Stimulated activated memory B cell treated with anti-CD40 and anti-IgM and Interleukin-4, amounts not matched to agents 10 μg/mL and 1 μg/mL and 100 μg/mL, for 72 hours (primary cell): Measurements from ENCODE around the gene RP2.

Experiments
- ATAC-seq: fragments of 150-1000 bp; cut with Tn5 transposase; 2 replicates; pipeline ENCODE4 v1.10.0; 2021
- H3K27ac Mint-ChIP-seq: one replicate; pipeline ENCODE4 v1.8.0; 2022; ENCODE audit warnings: mild to moderate bottlenecking, mixed read lengths
- H3K27me3 Mint-ChIP-seq: one replicate; pipeline ENCODE4 v1.8.0; 2022; ENCODE audit warnings: mixed read lengths
- H3K36me3 Mint-ChIP-seq: one replicate; pipeline ENCODE4 v1.8.0; 2022; ENCODE audit warnings: mixed read lengths
- H3K4me1 Mint-ChIP-seq: one replicate; pipeline ENCODE4 v1.8.0; 2022; ENCODE audit warnings: mixed read lengths
- H3K4me3 Mint-ChIP-seq: one replicate; pipeline ENCODE4 v1.8.0; 2022; ENCODE audit warnings: mild to moderate bottlenecking, moderate library complexity, mixed read lengths
- H3K9me3 Mint-ChIP-seq: one replicate; pipeline ENCODE4 v1.8.0; 2022; ENCODE audit warnings: mixed read lengths

The RP2 gene

DNA sequence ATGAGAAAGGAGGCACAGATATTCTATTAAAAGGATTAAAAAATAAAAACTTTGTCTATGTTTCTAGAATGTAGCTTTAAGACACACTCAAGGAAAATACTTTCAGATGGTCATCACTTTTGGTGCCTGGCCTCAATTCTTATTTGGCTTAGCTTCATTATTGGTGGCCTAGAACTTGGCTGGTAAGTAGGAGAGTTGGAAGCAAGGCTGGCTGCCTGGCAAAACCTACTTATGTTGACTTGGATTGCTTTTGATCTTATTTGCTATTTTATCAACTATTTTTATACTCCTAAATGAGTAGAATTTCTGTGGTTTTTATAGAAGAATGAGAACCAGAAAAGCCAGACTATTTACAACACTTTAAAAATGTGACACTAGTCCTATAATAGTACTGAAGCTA lies 40.1 kb downstream of the RP2 start:
- Mint-ChIP-seq H3K27ac (no peak overlapping the region), H3K4me3 (no peak overlapping the region), H3K4me1 (no peaks in the 10 kb centered on the region), H3K27me3 (no peaks in the 10 kb centered on the region), H3K9me3 (no peaks in the 10 kb centered on the region), H3K36me3 (peaks cover 15% of the 10 kb centered on the region)
- ATAC-seq, result no peak

DNA sequence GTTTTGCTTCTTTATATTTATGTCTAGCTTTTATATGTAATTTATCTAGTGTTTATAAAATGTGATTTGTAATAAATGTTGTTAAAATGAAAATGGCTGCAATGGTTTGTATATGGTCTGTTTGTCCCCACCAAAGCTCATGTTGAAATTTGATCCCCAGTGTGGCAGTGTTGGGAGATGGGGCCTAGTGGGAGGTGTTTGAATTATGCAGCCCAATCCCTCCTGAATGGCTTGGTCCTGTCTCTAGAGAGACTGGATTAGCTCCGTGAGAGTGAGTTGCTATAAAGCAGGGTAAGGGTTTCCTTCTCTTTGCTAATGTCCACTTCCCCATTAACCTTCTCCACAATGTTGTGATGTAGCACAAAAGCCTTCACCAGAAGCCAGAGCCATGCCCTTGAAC lies 45.4 kb downstream of the RP2 start:
- H3K27ac Mint-ChIP-seq, result no peak overlapping the region
- H3K36me3 Mint-ChIP-seq, result peaks cover 9% of the 10 kb centered on the region
- no peak overlapping the region for H3K4me3 Mint-ChIP-seq
- no peaks in the 10 kb centered on the region for H3K4me1 Mint-ChIP-seq
- H3K9me3 Mint-ChIP-seq, result no peaks in the 10 kb centered on the region
- no peaks in the 10 kb centered on the region for H3K27me3 Mint-ChIP-seq
- no peak for ATAC-seq

- H3K9me3 Mint-ChIP-seq, result no peaks in the 10 kb centered on the region
- no peak overlapping the region for H3K4me3 Mint-ChIP-seq
- H3K27me3 Mint-ChIP-seq, result no peaks in the 10 kb centered on the region
- no peaks in the 10 kb centered on the region for H3K4me1 Mint-ChIP-seq
- ATAC-seq, result no peak
- H3K27ac Mint-ChIP-seq, result no peak overlapping the region
- H3K36me3 Mint-ChIP-seq, result peaks cover 1% of the 10 kb centered on the region
Measured at GRCh38 chrX:46884799-46885198, 48.0 kb downstream of the RP2 start.

- Mint-ChIP-seq H3K9me3 (no peaks in the 10 kb centered on the region), H3K4me3 (no peak overlapping the region), H3K4me1 (no peaks in the 10 kb centered on the region), H3K27me3 (no peaks in the 10 kb centered on the region), H3K36me3 (peaks cover 4% of the 10 kb centered on the region), H3K27ac (no peak overlapping the region)
- no peak for ATAC-seq
Measured at GRCh38 chrX:46898207-46898606, 61.4 kb downstream of the RP2 start.

- Mint-ChIP-seq H3K9me3 (no peaks in the 10 kb centered on the region), H3K27me3 (no peaks in the 10 kb centered on the region), H3K36me3 (no peaks in the 10 kb centered on the region)
Measured at GRCh38 chrX:46903458-46904242, 66.8 kb downstream of the RP2 start.

DNA sequence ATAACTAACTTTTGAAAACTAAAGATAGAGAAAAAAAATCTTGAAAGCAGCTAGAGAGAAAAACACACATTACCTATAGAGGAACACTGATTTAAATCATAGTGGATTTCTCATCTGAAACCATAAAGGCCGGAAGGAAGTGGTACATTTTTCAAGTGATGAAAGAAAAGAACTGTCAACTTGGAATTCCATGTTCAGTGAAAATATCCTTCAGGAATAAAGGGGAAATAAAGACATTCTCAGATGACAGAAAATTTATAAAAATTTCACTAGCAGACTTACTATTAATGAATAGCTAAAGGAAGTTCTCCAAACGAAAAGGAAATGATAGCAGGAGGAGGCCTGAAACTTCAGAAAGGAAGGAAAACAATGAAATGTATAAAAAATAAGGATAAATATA lies 67.8 kb downstream of the RP2 start:
- no peak for ATAC-seq
- Mint-ChIP-seq H3K9me3 (no peaks in the 10 kb centered on the region), H3K4me1 (peaks cover 4% of the 10 kb centered on the region), H3K27me3 (no peaks in the 10 kb centered on the region), H3K36me3 (no peaks in the 10 kb centered on the region), H3K27ac (no peak overlapping the region), H3K4me3 (no peak overlapping the region)

More at GRCh38 chrX:46903458-46904242, 66.8 kb downstream of the RP2 start:
- peak; percentile 98 for ATAC-seq
- Mint-ChIP-seq H3K27ac (no peak overlapping the region), H3K4me3 (peak overlapping the region; percentile 75), H3K4me1 (peaks cover 4% of the 10 kb centered on the region)

GRCh38 chrX:46910415-46910814 lies 73.6 kb downstream of the RP2 start:
- Mint-ChIP-seq H3K4me1 (peaks cover 10% of the 10 kb centered on the region), H3K9me3 (no peaks in the 10 kb centered on the region), H3K36me3 (no peaks in the 10 kb centered on the region), H3K4me3 (no peak overlapping the region), H3K27me3 (no peaks in the 10 kb centered on the region), H3K27ac (no peak overlapping the region)
- ATAC-seq, result no peak

DNA sequence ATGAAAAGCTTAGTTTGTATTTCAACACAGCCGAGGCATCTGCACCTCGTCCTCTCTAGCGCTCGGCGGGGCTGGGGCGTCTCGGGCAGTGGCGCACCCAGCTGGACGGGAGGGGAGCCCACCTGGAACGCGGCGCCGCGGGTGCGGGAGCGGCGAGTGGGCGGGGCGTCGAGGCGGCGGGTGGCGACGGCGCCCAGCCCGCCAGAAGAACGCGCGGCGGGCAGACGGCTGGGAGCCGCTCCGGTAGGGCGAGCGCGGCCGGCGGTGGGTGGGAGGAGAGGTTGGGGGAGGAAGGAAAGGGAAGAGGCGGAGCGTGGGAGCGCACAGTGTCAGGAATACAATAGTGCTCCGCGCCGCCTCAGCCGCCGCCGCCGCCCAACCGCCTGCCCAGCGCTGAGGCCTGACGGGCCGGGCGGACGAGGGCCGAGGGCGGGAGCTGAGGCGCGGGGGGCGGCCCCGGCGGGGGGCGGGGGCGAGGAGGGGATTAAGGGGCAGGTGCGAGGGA lies 75.3 kb downstream of the RP2 start, which contains the start of gene JADE3:
Gene JADE3 (plus strand): TSS at position 324 of the 505 bp plus-strand sequence. CDS start 72,474 bp downstream, outside the sequence.
- peaks cover 25% of the 10 kb centered on the region for H3K4me1 Mint-ChIP-seq
- peak within 1 kb of the TSS; percentile 84 for H3K4me3 Mint-ChIP-seq
- H3K36me3 Mint-ChIP-seq, result no peaks in the 10 kb centered on the region
- H3K27ac Mint-ChIP-seq, result peak within 1 kb of the TSS; percentile 81
- no peaks in the 10 kb centered on the region for H3K9me3 Mint-ChIP-seq
- no peaks in the 10 kb centered on the region for H3K27me3 Mint-ChIP-seq
- peak; percentile 81 for ATAC-seq

GRCh38 chrX:46912603-46913491 lies 76.0 kb downstream of the RP2 start:
- Mint-ChIP-seq H3K4me3 (peak overlapping the region; percentile 84), H3K27me3 (no peaks in the 10 kb centered on the region), H3K36me3 (peaks cover 5% of the 10 kb centered on the region), H3K4me1 (peaks cover 32% of the 10 kb centered on the region), H3K27ac (peak overlapping the region; percentile 81), H3K9me3 (no peaks in the 10 kb centered on the region)
- peak; percentile 75 for ATAC-seq

DNA sequence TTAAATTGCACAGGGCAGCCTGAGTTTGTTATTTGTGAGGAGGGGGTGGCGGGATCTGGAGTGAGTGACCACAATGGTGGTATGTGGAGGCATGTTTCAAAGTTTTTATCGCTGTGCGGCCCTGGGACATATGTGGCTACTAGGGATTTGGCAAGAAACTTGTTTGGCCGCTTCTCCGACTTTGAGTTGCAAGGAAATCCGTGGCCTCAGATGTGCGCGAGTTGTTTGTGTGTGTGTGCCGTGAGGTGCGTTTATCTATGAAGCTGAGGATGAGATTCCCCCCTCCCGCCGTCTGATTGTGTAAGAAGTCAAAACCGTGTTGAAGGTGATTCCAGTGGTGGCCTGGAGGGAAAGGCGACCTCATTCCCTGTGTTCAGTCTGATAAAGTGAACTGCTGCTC lies 76.8 kb downstream of the RP2 start:
- no peaks in the 10 kb centered on the region for H3K9me3 Mint-ChIP-seq
- ATAC-seq, result no peak
- H3K4me1 Mint-ChIP-seq, result peaks cover 38% of the 10 kb centered on the region
- H3K27ac Mint-ChIP-seq, result peak overlapping the region; percentile 81
- peak overlapping the region; percentile 84 for H3K4me3 Mint-ChIP-seq
- no peaks in the 10 kb centered on the region for H3K27me3 Mint-ChIP-seq
- H3K36me3 Mint-ChIP-seq, result peaks cover 7% of the 10 kb centered on the region

- Mint-ChIP-seq H3K27me3 (no peaks in the 10 kb centered on the region), H3K36me3 (peaks cover 15% of the 10 kb centered on the region), H3K4me3 (peak overlapping the region; percentile 36), H3K4me1 (peaks cover 49% of the 10 kb centered on the region), H3K9me3 (no peaks in the 10 kb centered on the region), H3K27ac (no peak overlapping the region)
- ATAC-seq, result no peak
Measured at GRCh38 chrX:46916273-46916672, 79.4 kb downstream of the RP2 start.

- no peaks in the 10 kb centered on the region for H3K27me3 Mint-ChIP-seq
Measured at GRCh38 chrX:46917622-46918021, 80.8 kb downstream of the RP2 start.

GRCh38 chrX:46918434-46918833 lies 81.6 kb downstream of the RP2 start:
- Mint-ChIP-seq H3K27ac (peak overlapping the region; percentile 14), H3K4me3 (no peak overlapping the region), H3K36me3 (peaks cover 24% of the 10 kb centered on the region), H3K9me3 (no peaks in the 10 kb centered on the region), H3K4me1 (peaks cover 65% of the 10 kb centered on the region), H3K27me3 (no peaks in the 10 kb centered on the region)
- no peak for ATAC-seq

More at GRCh38 chrX:46917622-46918021, 80.8 kb downstream of the RP2 start:
- Mint-ChIP-seq H3K4me3 (peak overlapping the region; percentile 8), H3K36me3 (peaks cover 24% of the 10 kb centered on the region), H3K9me3 (no peaks in the 10 kb centered on the region), H3K4me1 (peaks cover 60% of the 10 kb centered on the region), H3K27ac (peak overlapping the region; percentile 14)
- no peak for ATAC-seq

- Mint-ChIP-seq H3K9me3 (no peaks in the 10 kb centered on the region), H3K27me3 (no peaks in the 10 kb centered on the region), H3K27ac (no peak overlapping the region), H3K36me3 (peaks cover 24% of the 10 kb centered on the region), H3K4me1 (peaks cover 57% of the 10 kb centered on the region), H3K4me3 (no peak overlapping the region)
- no peak for ATAC-seq
Measured at GRCh38 chrX:46920235-46920634, 83.4 kb downstream of the RP2 start.

DNA sequence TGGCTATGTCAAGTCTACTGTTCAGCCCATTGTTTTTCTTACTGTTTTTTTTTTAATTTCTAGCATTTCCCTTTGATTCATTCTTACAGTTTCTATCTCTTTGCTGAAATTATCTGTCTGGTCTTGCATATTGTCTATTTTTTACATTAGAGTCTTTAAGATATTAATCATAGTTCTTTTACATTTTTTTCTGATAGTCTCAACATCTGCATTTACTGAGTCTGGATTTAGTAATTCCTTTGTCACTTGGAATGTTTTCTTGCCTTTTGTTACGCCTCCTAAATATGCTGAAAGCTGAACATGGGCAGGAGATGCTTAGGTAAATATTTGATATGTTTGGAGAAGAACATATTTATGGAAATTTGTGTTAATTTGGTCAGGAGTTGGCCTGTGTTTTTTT lies 85.8 kb downstream of the RP2 start:
- no peak for ATAC-seq
- Mint-ChIP-seq H3K27me3 (no peaks in the 10 kb centered on the region), H3K36me3 (peaks cover 21% of the 10 kb centered on the region), H3K4me3 (no peak overlapping the region), H3K4me1 (peaks cover 36% of the 10 kb centered on the region), H3K27ac (peak overlapping the region; percentile 54), H3K9me3 (no peaks in the 10 kb centered on the region)
